ENCODE results near the gene OR56A3.

The OR56A3 gene

GRCh38 chr11:5973530-5973929 is 31.5 kb downstream of the OR56A3 start:
- no peak for DNase-seq (ENCODE audit: low read depth in 2 of 2, low spot score in 1 of 2)

GRCh38 chr11:5983443-5983842 is 41.4 kb downstream of the OR56A3 start:
- no peak for DNase-seq (ENCODE audit: low read depth in 2 of 2, low spot score in 1 of 2)

DNA sequence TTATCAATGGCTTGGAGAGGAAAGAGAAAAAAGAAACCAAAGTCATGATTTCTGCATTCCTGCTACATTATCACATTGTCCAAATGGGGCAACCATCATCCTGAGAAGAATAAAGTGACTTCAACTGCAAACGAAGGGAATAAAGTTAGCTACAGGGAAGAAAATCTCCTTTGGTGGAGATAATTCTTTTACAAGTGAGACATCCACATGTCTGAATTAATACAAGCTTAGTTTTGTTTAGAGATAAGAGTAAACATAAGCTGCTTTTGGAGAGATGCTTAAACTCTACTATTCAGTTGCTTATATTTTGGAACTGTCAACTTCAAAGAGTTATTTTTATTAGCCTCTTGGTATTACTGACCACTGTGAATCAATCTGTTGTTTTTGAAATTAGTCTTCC is 44.8 kb downstream of the OR56A3 start, which contains the start of gene OR52L1:
Gene OR52L1, minus strand, starts transcription at position 101 of the 400 bp plus-strand sequence. Its CDS starts 55 bp downstream, at position 46.
- no peak for DNase-seq (ENCODE audit: low read depth in 2 of 2, low spot score in 1 of 2)

DNA sequence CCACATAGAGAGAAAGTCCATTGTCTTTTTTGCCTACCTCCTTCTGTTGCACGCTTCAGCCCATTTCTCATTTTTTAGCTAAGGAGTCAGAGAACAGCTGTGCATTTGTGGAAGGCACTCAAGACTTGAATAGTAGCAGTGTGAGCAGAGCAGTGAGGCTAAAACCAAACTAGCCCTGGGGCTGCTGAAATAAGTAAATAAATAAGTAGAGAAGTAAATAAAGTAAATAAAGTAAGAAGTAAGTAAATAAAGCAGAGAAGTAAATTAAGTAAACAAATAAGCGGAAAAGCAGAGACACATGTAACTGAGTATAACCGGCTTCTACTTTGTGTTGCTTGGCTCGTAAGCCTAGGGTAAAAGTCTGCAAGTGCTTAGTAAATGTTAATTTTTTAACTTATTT is 47.2 kb downstream of the OR56A3 start:
- no peak for DNase-seq (ENCODE audit: low read depth in 2 of 2, low spot score in 1 of 2)

- DNase-seq (ENCODE audit: low read depth in 2 of 2, low spot score in 1 of 2) = no peak
These were observed 50.1 kb downstream of the OR56A3 start for GRCh38 chr11:5992150-5992549.

GRCh38 chr11:5992604-5993251 is 50.7 kb downstream of the OR56A3 start:
- DNase-seq (ENCODE audit: low read depth in 2 of 2, low spot score in 1 of 2) = no peak

DNA sequence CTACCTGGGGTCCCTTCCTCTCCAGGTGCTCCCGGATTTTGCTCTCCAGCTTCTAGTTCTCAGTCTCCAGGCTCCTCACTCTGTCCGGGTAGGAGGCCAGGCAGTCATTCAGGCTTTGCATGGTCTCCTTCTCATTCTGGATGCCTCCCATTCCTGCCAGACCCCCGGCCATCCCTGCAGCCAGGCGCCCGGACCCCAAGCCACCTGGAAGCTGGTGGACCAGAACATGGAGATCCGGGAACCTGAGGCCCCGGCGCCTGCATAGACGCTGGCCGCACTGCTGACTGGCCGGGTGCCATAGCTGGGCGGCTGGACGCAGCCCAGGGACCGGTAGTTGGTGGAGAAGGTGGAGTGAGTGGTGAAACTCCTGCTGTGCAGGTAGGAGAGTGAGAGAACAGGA is 52.7 kb downstream of the OR56A3 start:
- no peak for DNase-seq (ENCODE audit: low read depth in 2 of 2, low spot score in 1 of 2)

Data from stimulated activated CD8-positive, alpha-beta memory T cell treated with anti-CD3 and anti-CD28 coated beads, Interleukin-4, amount 100 ng/mL, for 4 hours (primary cell).